Kidney tubule cell (primary cell): ENCODE measurements around the gene ACBD3.

Experiments
- DNase-seq: peaks from one replicate; pipeline ENCODE4 v3.0.0-alpha.2; 2018; ENCODE audit warnings: low spot score

The ACBD3 gene

DNA sequence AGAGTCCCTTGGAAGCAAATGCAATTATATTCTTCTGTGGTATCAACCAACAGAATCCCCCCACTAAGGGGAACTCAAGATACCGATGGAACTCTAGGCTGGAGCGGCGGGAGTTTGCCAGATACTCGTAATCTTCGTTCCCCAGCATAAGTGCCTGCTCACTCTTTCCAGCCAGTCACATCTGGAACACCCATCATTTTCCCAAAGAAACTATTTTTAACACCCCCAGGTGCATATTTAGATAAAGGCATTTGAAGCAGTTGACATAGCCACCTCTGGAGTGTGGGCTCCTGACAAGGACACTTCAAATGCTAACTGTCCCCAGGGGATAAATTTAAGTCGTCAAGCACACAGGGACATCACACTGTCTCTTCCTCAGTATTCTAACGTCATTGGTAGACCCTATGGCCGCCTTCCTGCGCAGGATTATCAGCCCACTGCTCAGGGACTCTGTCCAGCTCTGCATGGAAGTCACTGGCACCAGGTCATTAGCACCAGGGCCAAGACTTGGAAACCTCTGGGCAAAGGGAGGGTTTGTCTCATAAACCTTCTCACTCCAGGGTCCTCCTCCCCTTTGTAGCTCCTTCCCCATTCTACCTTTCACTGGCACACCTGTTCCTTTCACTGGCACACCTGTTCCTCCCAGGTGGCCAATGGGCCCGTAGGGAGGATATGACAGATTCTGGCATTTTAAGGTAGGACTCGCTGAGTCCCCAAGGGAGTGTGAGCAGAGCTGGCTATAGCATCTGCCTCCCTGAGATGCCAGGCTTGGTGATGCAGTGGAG is 75.3 kb downstream of the ACBD3 start:
- DNase-seq: no peak

DNA sequence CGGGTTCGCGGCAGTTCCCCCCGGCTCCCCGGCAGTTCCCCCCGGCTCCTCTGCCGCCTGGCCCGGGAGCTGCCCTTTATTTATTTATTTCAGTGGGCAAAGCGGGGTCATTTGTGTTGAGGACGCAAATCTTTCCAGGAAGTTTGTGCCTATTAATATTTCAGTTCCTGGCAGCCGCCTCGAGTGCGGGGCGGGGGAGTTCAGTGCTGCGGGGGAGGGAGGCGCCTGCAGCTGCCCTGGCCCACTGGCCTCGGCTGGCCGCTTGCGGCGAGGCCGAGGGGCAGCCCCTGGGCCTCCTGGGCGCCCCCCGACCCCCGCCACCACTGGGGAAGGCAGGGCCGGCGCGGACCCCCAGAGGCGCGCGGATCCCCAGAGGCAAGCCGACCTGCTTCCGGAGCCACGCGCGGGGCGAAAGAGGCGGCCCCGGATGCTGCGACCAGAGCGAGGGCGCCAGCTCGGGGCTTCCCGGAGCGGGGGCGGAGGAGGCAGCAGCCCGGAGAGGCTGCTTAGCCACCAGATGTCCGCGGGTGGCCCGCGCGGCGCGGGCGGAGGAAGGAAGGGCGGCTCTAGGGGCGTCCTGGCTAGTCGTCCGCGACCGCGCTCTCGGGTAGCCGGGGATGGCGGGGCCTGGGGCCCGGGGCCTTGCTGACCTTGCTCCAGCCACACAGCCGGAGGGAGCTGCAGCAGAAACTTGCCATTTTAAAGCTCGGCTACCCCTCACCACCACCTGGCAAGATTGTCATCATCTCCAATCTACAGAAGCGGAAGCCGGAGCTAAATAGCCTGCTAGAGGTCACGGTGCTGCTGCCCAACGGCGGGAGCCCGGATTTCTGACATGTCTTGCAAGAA is 76.1 kb downstream of the ACBD3 start:
- peak; percentile 71 for DNase-seq

DNA sequence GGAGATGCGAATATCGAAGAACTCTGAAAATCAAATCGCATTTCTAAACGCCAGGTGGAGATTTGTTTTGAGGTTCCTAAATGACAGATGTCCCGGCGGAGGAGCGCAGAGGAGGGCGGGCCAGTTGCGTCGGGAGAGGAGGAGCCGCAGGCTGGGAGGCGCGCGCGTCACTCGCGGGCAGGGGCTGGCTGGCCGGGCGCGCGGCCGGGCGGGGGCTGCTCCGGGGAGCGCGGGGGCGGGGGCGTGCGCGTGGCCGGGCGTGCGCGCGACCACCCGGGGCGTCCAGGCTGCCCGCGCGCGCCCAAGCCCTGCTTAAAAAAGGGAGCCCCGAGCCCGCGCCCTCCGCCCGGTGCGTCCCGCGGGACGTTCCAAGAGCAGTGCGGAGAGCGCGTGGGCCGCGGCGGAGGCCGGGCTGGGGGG is 76.7 kb downstream of the ACBD3 start:
- peak; percentile 90 for DNase-seq

DNA sequence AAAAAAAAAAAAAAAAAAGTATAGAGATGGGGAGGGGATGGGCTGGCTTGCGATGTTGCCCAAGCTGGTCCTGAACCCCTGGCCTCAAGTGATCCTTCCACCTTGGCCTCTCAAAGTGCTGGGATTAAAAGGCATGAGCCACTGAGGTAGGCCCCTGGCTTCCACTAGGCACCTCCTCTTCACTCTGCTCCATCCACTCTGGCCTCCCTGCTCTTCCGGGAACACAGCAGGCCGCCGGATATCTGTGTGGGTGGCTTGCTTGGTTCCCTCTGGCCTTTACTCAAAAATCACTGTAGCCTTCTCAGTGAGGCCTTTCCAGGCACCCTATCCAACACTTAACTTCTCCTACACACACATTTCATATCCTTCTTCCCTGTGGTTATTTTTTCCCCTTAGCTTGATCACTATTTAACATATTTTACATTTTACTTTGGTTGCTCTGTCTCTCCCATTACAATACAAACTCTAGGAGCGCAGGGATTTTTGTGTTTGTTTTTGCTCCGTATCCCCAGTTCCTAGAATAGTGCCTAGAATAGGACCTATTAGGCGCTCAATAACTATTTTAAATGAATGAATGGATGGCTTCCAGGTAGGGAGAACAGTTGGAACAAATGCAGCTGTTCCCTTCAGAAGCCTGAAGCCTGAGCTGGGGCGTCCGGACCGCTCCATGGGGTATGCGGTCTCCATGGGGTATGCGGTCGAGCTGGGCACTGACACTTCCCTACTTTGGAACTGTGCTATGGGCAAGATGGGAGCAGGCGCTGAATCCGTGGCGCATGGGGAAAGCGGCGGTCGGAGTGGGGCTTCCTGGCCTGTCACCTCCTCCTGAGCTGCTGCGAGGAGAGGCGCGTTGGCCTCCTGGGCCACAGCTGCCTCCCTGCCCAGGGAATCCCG is 77.4 kb downstream of the ACBD3 start:
- DNase-seq: no peak

DNA sequence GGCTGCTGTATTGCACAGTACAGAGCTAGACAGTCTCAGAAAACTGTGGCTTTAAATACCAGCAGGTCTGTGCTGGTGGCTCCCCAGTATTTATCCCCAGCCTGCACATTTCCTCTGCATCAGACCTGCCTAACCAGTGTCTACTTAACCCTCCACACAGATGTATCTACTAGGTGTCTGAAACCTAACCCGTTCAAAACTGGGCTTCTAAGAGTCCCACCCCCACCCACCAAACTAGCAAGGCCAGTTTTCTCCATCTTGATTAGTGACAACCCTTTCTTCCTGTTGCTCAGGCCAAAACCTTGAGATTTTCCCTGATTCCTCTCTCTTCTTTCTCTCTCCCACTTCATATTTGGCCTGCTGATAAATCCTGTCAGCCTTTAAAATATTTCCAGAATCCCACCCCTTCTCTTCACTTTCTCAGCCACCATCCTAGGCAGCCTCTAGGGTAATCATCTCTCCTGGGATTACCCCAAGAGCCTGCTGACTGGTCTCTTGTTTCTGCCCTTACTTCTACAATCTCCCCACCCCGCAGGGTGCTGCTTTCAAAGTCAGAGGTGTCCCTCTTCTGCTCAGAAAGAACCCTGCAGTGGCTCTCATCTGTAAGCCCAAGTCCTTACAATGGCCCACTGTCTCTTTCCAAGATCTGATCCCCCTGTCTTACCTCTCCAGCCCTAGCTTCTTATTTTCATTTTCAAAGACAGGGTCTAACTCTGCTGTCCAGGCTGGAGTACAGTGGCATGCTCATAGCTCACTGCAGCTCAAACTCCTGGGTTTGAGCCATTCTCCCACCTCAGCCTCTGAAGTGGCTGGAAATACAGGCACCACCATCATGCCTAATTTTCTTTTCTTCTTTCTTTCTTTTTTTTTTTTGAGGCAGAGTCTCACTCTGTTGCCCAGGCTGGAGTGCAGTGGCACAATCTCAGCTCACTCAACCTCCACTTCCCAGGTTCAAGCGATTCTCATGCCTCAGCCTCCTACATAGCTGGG is 78.8 kb downstream of the ACBD3 start:
- no peak for DNase-seq

DNA sequence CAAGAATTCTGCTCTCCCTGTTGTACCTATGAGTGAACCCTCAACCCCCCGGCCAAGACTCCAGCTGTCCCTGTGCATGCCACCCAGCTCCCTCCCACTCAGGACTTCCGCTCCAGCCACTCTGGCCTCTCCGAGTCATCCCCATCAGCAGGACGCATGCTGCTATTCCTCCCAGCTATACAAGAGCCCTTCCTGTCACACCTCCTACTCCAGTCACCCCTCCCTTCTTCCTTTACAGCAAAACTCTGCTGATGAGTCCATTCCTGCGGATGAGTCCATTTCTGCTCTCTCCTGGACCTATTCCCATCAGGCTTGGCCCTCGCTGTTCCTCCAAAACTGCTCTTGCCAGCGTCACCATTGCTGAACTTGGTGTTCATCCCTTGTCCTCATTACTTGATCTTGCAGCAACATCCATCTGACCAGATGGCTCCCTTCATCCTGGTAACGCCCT is 81.8 kb downstream of the ACBD3 start:
- DNase-seq: peak; percentile 51

GRCh38 chr1:226100436-226101391 is 85.8 kb downstream of the ACBD3 start:
- DNase-seq: peak; percentile 37

DNA sequence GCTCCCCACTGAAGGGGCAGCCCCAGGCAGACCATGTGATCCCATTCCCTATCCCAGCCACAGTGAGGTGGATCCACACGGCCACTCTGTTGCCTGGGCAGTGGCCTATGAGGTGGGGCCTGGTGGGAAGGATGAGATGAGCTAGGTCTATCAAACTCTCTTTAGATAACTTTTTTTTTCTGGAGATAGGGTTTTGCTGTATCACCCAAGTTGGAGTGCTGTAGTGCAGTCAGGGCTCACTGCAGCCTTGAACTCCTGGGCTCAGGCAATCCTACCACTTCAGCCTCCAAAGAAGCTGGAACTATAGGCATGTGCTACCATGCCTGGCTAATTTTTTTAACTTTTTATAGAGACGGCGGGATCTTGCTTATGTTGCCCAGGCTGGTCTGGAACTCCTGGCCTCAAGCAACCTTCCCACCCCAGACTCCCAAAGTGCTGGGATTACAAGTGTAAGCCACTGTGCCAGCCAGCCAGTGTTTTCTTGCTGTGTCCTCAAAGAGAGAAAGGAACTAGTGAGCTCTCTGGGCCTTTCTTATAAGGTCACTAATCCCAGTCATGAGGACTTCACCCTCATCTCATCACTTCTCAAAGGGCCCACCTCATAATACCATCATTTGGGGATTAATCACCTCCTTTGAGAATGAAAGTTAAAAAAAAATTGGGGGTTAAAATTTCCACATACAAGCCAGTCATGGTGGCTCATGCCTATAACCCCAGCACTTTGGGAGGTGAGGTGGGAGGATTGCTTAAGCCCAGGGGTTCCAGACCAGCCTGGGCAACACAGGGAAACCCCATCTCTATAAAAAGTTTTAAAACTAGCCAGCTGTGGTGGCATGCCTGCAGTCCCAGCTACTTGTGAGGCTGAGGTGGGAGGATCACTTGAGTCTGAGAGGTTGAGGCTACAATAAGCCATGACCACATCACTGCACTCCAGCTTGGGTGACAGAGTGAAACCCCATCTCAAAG is 87.4 kb downstream of the ACBD3 start:
- DNase-seq: no peak

DNA sequence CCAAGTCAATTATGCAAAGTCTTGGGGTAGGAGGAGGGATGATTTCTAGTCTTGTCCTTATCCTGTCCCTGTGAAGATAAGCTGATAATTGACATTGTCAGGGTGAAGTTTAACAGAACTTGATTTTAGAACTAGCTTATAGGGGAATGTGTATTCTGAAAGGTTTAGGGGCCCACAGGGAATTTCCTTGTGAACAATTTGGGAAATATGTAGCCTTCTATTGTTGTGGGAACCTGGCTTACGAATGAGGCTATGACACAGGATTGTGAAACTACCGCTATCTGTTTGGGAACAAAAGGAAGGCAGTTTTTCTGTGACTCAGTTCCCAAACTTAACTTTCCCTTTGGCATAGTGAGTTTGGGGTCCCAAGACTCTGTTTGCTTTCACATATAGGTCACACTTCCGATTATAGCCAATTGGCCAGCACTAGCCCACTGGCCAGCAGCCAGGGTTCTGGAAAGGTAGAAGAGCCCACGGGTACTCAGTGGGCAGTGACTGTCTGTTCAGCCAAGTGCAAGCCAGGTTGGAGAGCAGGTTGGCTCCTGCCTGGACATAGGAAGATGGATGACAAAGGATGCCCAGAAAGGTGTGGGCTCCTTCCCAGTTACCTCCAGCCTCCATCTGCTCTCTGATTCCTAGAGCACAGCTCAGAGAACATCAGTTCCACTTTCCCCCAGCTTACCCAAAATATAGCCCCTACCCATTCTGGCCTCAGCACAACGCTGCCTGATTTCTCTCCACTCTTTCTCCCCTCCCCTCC is 88.5 kb downstream of the ACBD3 start:
- DNase-seq: peak; percentile 55

- no peak for DNase-seq
Observed at GRCh38 chr1:226095286-226095685, 91.3 kb downstream of the ACBD3 start.
